ENCODE measurements around the gene VWDE. TPM values are rescaled to one million over a fixed set of nuclear protein-coding genes. Genes with fewer than 3 reads are reported as not detected.

Gene VWDE
- total and polyA plus RNA-seq, 2 experiments from 2014 or later = 0.13 to 2.1 TPM

DNA sequence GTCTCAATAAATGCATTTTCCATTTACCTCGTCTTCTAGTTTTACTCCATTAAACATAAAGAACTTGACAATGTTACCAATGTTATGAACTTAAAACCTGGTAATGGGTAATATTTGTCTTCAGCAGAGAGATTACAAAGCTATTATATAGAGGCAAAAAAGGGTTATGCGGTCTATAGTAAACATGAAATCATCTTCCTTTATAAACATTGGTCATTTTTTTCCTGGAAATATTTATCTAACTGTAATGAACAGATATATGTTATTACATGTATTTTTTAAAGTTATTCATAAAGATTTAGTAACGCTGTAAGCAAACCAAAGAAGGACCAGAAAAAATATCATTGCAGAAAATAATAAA lies 1.3 kb downstream of the VWDE start:
- Histone ChIP-seq H3K79me2 (no peaks in the 10 kb centered on the region), H3K9me2 (replicated peaks; ENCODE audit: insufficient read depth) (no peaks in the 10 kb centered on the region), H3K27ac (no peak overlapping the region), H3K4me3 (no peak overlapping the region), H3K9me3 (ENCODE audit: low read depth) (no peaks in the 10 kb centered on the region), H4K20me1 (ENCODE audit: insufficient read depth, poor library complexity, severe bottlenecking) (no peaks in the 10 kb centered on the region), H3K27me3 (peaks cover 21% of the 10 kb centered on the region), H3K4me2 (peak overlapping the region; percentile 90), H3K36me3 (replicated peaks; ENCODE audit: insufficient read depth, low read depth) (no peaks in the 10 kb centered on the region), H2AFZ (no peak overlapping the region), H3K4me1 (ENCODE audit: insufficient read depth) (no peaks in the 10 kb centered on the region)
- TF ChIP-seq CTCF (IDR thresholded peaks at IDR 0.05; ENCODE audit: poor library complexity) (no peak), EZH2 (IDR thresholded peaks at IDR 0.05; ENCODE audit: borderline replicate concordance) (no peak), EZH2phosphoT487 (IDR thresholded peaks at IDR 0.05; ENCODE audit: low read depth, severe bottlenecking, unreplicated experiment) (no peak)
- no peak for DNase-seq (ENCODE audit: low spot score)
- WGBS (ENCODE audit: low lambda C conversion rate, missing lambda C conversion rate) = 74% methylated on average over 3 of the region's 3 CpGs

GRCh38 chr7:12401538-12402364 lies 1.9 kb downstream of the VWDE start:
- no peak for DNase-seq (ENCODE audit: low spot score)
- H3K27ac ChIP-seq = no peak overlapping the region
- peaks cover 21% of the 10 kb centered on the region for H3K27me3 ChIP-seq
- H3K79me2 ChIP-seq = no peaks in the 10 kb centered on the region
- no peak overlapping the region for H2AFZ ChIP-seq
- 83% methylated on average over 9 of the region's 9 CpGs for WGBS (ENCODE audit: low lambda C conversion rate, missing lambda C conversion rate)
- H3K4me2 ChIP-seq = no peak overlapping the region
- no peaks in the 10 kb centered on the region for H3K9me3 ChIP-seq (ENCODE audit: low read depth)
- no peaks in the 10 kb centered on the region for H3K4me1 ChIP-seq (ENCODE audit: insufficient read depth)
- H3K9me2 ChIP-seq (replicated peaks; ENCODE audit: insufficient read depth) = no peaks in the 10 kb centered on the region
- no peaks in the 10 kb centered on the region for H3K36me3 ChIP-seq (replicated peaks; ENCODE audit: insufficient read depth, low read depth)
- TF ChIP-seq EZH2 (IDR thresholded peaks at IDR 0.05; ENCODE audit: borderline replicate concordance) = no peak
- TF ChIP-seq CTCF (IDR thresholded peaks at IDR 0.05; ENCODE audit: poor library complexity) = no peak
- TF ChIP-seq EZH2phosphoT487 (IDR thresholded peaks at IDR 0.05; ENCODE audit: low read depth, severe bottlenecking, unreplicated experiment) = no peak
- H4K20me1 ChIP-seq (ENCODE audit: insufficient read depth, poor library complexity, severe bottlenecking) = no peaks in the 10 kb centered on the region
- no peak overlapping the region for H3K4me3 ChIP-seq

DNA sequence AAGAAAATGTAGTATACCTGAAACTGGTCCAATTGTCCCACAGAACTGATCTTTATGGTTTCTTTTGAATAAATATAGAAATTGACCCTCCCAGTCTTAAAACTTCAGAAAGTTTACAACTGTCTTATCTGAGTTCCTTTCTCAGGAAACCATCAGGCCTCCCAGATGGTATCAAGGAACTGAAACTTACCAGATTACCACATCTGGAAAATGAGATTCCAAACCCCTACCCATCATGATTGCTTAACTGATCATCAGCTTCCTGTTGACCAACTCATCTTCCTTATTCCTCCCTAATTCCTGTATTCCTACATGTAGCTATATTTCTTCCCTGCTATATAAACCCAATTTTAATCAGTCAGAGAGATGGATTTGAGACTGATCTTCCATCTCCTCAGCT lies 5.5 kb downstream of the VWDE start:
- Histone ChIP-seq H4K20me1 (ENCODE audit: insufficient read depth, poor library complexity, severe bottlenecking) (no peaks in the 10 kb centered on the region), H2AFZ (no peak overlapping the region), H3K4me1 (ENCODE audit: insufficient read depth) (no peaks in the 10 kb centered on the region), H3K4me3 (no peak overlapping the region), H3K79me2 (no peaks in the 10 kb centered on the region), H3K27ac (no peak overlapping the region), H3K27me3 (peaks cover 19% of the 10 kb centered on the region), H3K4me2 (no peak overlapping the region), H3K36me3 (replicated peaks; ENCODE audit: insufficient read depth, low read depth) (no peaks in the 10 kb centered on the region), H3K9me2 (replicated peaks; ENCODE audit: insufficient read depth) (no peaks in the 10 kb centered on the region), H3K9me3 (ENCODE audit: low read depth) (no peaks in the 10 kb centered on the region)
- no peak for DNase-seq (ENCODE audit: low spot score)
- TF ChIP-seq CTCF (IDR thresholded peaks at IDR 0.05; ENCODE audit: poor library complexity) = no peak
- TF ChIP-seq EZH2phosphoT487 (IDR thresholded peaks at IDR 0.05; ENCODE audit: low read depth, severe bottlenecking, unreplicated experiment) = no peak
- TF ChIP-seq EZH2 (IDR thresholded peaks at IDR 0.05; ENCODE audit: borderline replicate concordance) = no peak

Measured in hepatocyte (in vitro differentiated cells).